H9 (cell line): Measurements from ENCODE around the gene MICB. TPM values are rescaled to one million over a fixed set of nuclear protein-coding genes. Genes with fewer than 3 reads are reported as not detected.

Experiments used
- DNase-seq: peaks from one replicate; pipeline ENCODE4 v3.0.0-alpha.2; 2017
- H2AFZ ChIP-seq: one replicate; pipeline ENCODE4 v1.6.1; 2013; ENCODE audit warnings: mild to moderate bottlenecking, low read length, control low read depth, moderate library complexity
- H2AK5ac ChIP-seq: 2 replicates; pipeline ENCODE4 v1.6.1; 2013; ENCODE audit warnings: low read length, control low read depth, mixed read lengths; ENCODE audit not compliant: insufficient read length
- H2BK120ac ChIP-seq: one replicate; pipeline ENCODE4 v1.6.1; 2013; ENCODE audit warnings: low read depth, mild to moderate bottlenecking, low read length, control low read depth, inconsistent platforms; ENCODE audit not compliant: poor library complexity, severe bottlenecking
- H2BK12ac ChIP-seq: 2 replicates; pipeline ENCODE4 v1.6.1; 2013; ENCODE audit warnings: low read length, control low read depth, mixed read lengths, low read depth; ENCODE audit not compliant: insufficient read length
- H2BK15ac ChIP-seq: 2 replicates; pipeline ENCODE4 v1.6.1; 2013; ENCODE audit warnings: low read depth, low read length, control low read depth
- H2BK20ac ChIP-seq: one replicate; pipeline ENCODE4 v1.6.1; 2013; ENCODE audit warnings: low read depth, mild to moderate bottlenecking, low read length, control low read depth, inconsistent platforms; ENCODE audit not compliant: poor library complexity, severe bottlenecking
- H2BK5ac ChIP-seq: 2 replicates; pipeline ENCODE4 v1.6.1; 2013; ENCODE audit warnings: low read length, control low read depth, mixed read lengths; ENCODE audit not compliant: insufficient read length
- H3K14ac ChIP-seq: 2 replicates; pipeline ENCODE4 v1.6.1; 2013; ENCODE audit warnings: low read length, control low read depth; ENCODE audit not compliant: insufficient read depth
- H3K18ac ChIP-seq: 2 replicates; pipeline ENCODE4 v1.6.1; 2013; ENCODE audit warnings: low read depth, mild to moderate bottlenecking, mixed read lengths, low read length, control low read depth; ENCODE audit not compliant: insufficient read length
- H3K23ac ChIP-seq: 2 replicates; pipeline ENCODE4 v1.6.1; 2013; ENCODE audit warnings: low read length, control low read depth, mixed read lengths, low read depth; ENCODE audit not compliant: insufficient read length
- H3K23me2 ChIP-seq: 2 replicates; pipeline ENCODE4 v1.6.1; 2013; ENCODE audit warnings: low read depth, mild to moderate bottlenecking, mixed read lengths, low read length, control low read depth; ENCODE audit not compliant: insufficient read length, poor library complexity, severe bottlenecking
- H3K27ac ChIP-seq: 2 replicates; pipeline ENCODE4 v1.5.1; 2013; ENCODE audit warnings: low read length, control low read depth, mixed read lengths, low read depth; ENCODE audit not compliant: insufficient read length
- H3K27me3 ChIP-seq: 2 replicates; pipeline ENCODE4 v1.6.1; 2013; ENCODE audit warnings: low read length, control low read depth, inconsistent platforms; ENCODE audit not compliant: insufficient read depth
- H3K4ac ChIP-seq: 2 replicates; pipeline ENCODE4 v1.6.1; 2013; ENCODE audit warnings: low read depth, mild to moderate bottlenecking, control low read depth, inconsistent platforms, low read length, moderate library complexity
- H3K4me1 ChIP-seq: 2 replicates; pipeline ENCODE4 v1.6.1; 2013; ENCODE audit warnings: low read length, control low read depth, inconsistent platforms; ENCODE audit not compliant: insufficient read depth
- H3K4me2 ChIP-seq: 2 replicates; pipeline ENCODE4 v1.6.1; 2013; ENCODE audit warnings: low read length, control low read depth, mixed read lengths; ENCODE audit not compliant: insufficient read length, insufficient read depth
- H3K56ac ChIP-seq: 2 replicates; pipeline ENCODE4 v1.6.1; 2013; ENCODE audit warnings: low read depth, mild to moderate bottlenecking, mixed read lengths, low read length, control low read depth; ENCODE audit not compliant: insufficient read length
- H3K79me1 ChIP-seq: 2 replicates; pipeline ENCODE4 v1.6.1; 2013; ENCODE audit warnings: low read depth, mild to moderate bottlenecking, moderate library complexity, low read length, control low read depth, inconsistent platforms; ENCODE audit not compliant: insufficient read depth, poor library complexity, severe bottlenecking
- H3K79me2 ChIP-seq: 2 replicates; pipeline ENCODE4 v1.6.1; 2013; ENCODE audit warnings: low read length, control low read depth, inconsistent platforms; ENCODE audit not compliant: insufficient read depth
- H3K9ac ChIP-seq: 2 replicates; pipeline ENCODE4 v1.6.1; 2013; ENCODE audit warnings: low read length, control low read depth, mixed read lengths; ENCODE audit not compliant: insufficient read length; ENCODE audit errors: extremely low read depth
- H3K9me3 ChIP-seq: one replicate; pipeline ENCODE4 v1.6.1; 2013; ENCODE audit warnings: low read depth, low read length, inconsistent platforms; ENCODE audit not compliant: control insufficient read depth
- H3T11ph ChIP-seq: one replicate; pipeline ENCODE4 v1.6.1; 2013; ENCODE audit warnings: mild to moderate bottlenecking, low read length, control low read depth, inconsistent platforms
- H4K20me1 ChIP-seq: one replicate; pipeline ENCODE4 v1.6.1; 2013; ENCODE audit not compliant: control insufficient read depth, insufficient read length, insufficient read depth
- H4K5ac ChIP-seq: 2 replicates; pipeline ENCODE4 v1.6.1; 2013; ENCODE audit warnings: low read depth, mild to moderate bottlenecking, mixed read lengths, low read length, control low read depth; ENCODE audit not compliant: insufficient read length
- H4K8ac ChIP-seq: replicated peaks from 2 replicates; pipeline ENCODE4 v1.6.1; 2013; ENCODE audit warnings: low read length, control low read depth, mixed read lengths, low read depth; ENCODE audit not compliant: insufficient read length
- H4K91ac ChIP-seq: 2 replicates; pipeline ENCODE4 v1.6.1; 2013; ENCODE audit warnings: low read depth, mild to moderate bottlenecking, moderate library complexity, mixed read lengths, low read length, control low read depth; ENCODE audit not compliant: insufficient read length
- H3K27ac Mint-ChIP-seq, 3 experiments: 2 replicates in 2 of 3; 3 replicates in 1 of 3; pipeline ENCODE4 v1.8.0; 2020 to 2021; ENCODE audit warnings: mixed read lengths in 3 of 3, mild to moderate bottlenecking in 1 of 3, moderate library complexity in 1 of 3
- H3K27me3 Mint-ChIP-seq: 2 replicates; pipeline ENCODE4 v1.8.0; 2021; ENCODE audit warnings: low read depth, mild to moderate bottlenecking, moderate library complexity, mixed read lengths
- H3K36me3 Mint-ChIP-seq, 3 experiments: 2 replicates in 2 of 3; 3 replicates in 1 of 3; pipeline ENCODE4 v1.8.0; 2020 to 2021; ENCODE audit warnings: low read depth in 3 of 3, mixed read lengths in 3 of 3; ENCODE audit not compliant: insufficient read depth in 1 of 3
- H3K4me1 Mint-ChIP-seq, 2 experiments: 2 replicates each; pipeline ENCODE4 v1.8.0; 2020; ENCODE audit warnings: mixed read lengths in 2 of 2
- H3K4me3 Mint-ChIP-seq, 2 experiments: 2 replicates in 1 of 2; 3 replicates in 1 of 2; pipeline ENCODE4 v1.8.0; 2020 to 2021; ENCODE audit warnings: mild to moderate bottlenecking in 2 of 2, mixed read lengths in 2 of 2, moderate library complexity in 1 of 2
- H3K9me3 Mint-ChIP-seq, 2 experiments: 2 replicates in 1 of 2; 3 replicates in 1 of 2; pipeline ENCODE4 v1.8.0; 2020; ENCODE audit warnings: mild to moderate bottlenecking in 2 of 2, mixed read lengths in 2 of 2, moderate library complexity in 1 of 2
- WGBS: extraction: QIAGEN DNeasy Blood & Tissue Kit; methylation state at CpG from one replicate; pipeline ENCODE4 v1.1.7; 2013; ENCODE audit warnings: missing lambda C conversion rate, low lambda C conversion rate, mixed read lengths; ENCODE audit not compliant: insufficient read length; ENCODE audit errors: extremely low coverage; 5-methylcytosine and 5-hydroxymethylcytosine counted together
- total RNA-seq: library from RNA; stranded (reverse); gene quantifications from 2 replicates; pipeline ENCODE4 v1.2.1, GENCODE V29; 2021
- TF ChIP-seq, protein P1 (sequence below): fragments of 200-600 bp; sonication (generic); conservative IDR thresholded peaks from 3 replicates; pipeline ENCODE4 v1.8.0; 2021; ENCODE audit warnings: antibody characterized with exemption, mild to moderate bottlenecking

The MICB gene
- total RNA-seq, 1 experiment from 2014 or later, result 6.2 TPM

DNA sequence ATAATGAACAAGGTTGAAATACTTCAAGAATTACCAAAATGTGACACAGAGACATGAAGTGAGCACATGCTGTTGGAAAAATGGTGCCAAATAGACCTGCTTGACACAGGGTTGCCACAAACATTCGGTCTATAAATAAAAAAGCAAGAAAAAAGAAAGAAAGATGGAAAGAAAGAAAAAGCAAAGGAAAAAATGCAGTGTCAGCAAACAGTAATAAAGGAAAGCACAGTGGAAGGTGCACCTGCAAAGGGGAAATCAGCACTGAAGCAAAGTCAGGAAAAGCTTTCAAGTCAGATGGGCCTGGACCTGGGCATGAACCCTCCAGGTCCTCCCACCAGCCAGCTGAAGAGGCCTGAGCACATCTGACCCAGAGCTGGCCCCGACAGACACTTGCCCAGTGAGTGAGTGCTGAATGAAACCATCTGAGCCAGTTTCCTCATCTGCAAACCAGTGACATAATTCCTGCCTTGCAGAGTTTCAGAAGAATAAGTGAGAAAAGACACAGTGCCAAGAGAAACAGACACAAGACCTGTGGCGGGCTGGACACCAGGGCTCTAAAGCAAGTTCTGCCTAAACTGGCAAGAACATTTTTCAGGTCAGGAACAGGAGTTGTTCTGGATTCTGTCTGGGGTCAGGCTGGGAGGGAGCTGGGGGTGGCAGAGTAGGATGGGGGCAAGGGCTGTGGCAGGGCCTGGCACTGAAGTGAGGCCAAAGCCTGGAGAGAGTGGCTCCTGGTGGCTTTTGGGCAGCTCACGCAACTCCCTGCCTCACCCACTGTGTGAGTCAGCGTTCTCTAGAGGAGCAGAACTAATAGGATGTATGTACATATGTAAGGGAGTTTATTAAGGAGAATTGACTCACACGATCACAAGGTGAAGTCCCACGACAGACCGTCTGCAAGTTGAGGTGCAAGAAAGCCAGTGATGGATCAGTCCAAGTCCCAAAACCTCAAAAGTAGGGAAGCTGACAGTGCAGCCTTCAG, 23.9 kb upstream of the MICB start:
- no peaks in the 10 kb centered on the region for H3K4me1 Mint-ChIP-seq
- Histone ChIP-seq H3K27me3 (0 out of 2 replicates have a peak, but pooled peaks cover 2% of the 10 kb centered on the region), H3K4me2 (no peak overlapping the region), H3K79me2 (no peaks in the 10 kb centered on the region), H3K4ac (no peak overlapping the region), H3K14ac (no peak overlapping the region), H3K9me3 (no peaks in the 10 kb centered on the region), H3K9ac (no peak overlapping the region), H4K8ac (no peak overlapping the region), H3K23ac (no peak overlapping the region), H2AFZ (no peak overlapping the region), H3K27ac (no peak overlapping the region), H3K56ac (no peak overlapping the region), H3T11ph (no peak overlapping the region), H4K91ac (no peak overlapping the region), H3K18ac (no peak overlapping the region), H4K5ac (no peak overlapping the region), H4K20me1 (no peaks in the 10 kb centered on the region), H3K79me1 (no peaks in the 10 kb centered on the region), H2BK20ac (no peak overlapping the region), H3K23me2 (no peaks in the 10 kb centered on the region), H2BK15ac (no peak overlapping the region), H2BK12ac (no peak overlapping the region), H2BK5ac (no peak overlapping the region), H2AK5ac (no peak overlapping the region), H2BK120ac (no peak overlapping the region), H3K4me1 (no peaks in the 10 kb centered on the region)
- no peaks in the 10 kb centered on the region; a peak in 1 of 7 replicates for H3K36me3 Mint-ChIP-seq
- H3K9me3 Mint-ChIP-seq, result no peaks in the 10 kb centered on the region
- H3K4me3 Mint-ChIP-seq, result no peak overlapping the region
- peak; percentile 16 for DNase-seq
- WGBS, result no CpG with 5 or more reads among the region's 8 CpGs
- H3K27ac Mint-ChIP-seq, result no peak overlapping the region; a peak in 1 of 7 replicates
- TF ChIP-seq, protein P1, sequence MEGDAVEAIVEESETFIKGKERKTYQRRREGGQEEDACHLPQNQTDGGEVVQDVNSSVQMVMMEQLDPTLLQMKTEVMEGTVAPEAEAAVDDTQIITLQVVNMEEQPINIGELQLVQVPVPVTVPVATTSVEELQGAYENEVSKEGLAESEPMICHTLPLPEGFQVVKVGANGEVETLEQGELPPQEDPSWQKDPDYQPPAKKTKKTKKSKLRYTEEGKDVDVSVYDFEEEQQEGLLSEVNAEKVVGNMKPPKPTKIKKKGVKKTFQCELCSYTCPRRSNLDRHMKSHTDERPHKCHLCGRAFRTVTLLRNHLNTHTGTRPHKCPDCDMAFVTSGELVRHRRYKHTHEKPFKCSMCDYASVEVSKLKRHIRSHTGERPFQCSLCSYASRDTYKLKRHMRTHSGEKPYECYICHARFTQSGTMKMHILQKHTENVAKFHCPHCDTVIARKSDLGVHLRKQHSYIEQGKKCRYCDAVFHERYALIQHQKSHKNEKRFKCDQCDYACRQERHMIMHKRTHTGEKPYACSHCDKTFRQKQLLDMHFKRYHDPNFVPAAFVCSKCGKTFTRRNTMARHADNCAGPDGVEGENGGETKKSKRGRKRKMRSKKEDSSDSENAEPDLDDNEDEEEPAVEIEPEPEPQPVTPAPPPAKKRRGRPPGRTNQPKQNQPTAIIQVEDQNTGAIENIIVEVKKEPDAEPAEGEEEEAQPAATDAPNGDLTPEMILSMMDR, result no peak
- peaks cover 25% of the 10 kb centered on the region for H3K27me3 Mint-ChIP-seq
